ENCODE measurements around the gene CHIT1. TPM values are rescaled to one million over a fixed set of nuclear protein-coding genes. Genes with fewer than 3 reads are reported as not detected.

Gene CHIT1
- total and polyA plus RNA-seq, 9 of the 15 experiments (the other 6 are each of a cell fraction or from before 2014, with no cell fraction given) = not detected

DNA sequence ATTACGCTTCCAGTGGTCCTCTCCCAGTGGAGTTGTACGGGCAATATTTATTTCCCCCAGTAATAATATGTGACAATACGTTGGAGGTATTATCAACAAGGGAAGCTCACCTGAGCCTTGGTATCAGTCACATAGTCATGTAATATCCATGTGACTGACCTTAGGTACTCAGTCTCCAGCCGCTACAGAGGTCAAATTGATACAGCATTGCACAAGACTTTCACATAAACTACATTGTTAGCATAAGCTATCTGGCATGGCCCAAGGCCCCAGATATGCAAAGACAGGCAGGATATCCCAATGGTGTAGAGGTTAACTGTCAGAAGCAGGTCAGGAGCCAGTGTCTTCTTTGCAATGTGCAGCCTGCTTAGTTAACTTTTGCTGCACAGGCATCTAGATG is 15.3 kb upstream of the CHIT1 start:
- in situ Hi-C loops (cut with MboI) = no loop called here
- BruUV-seq (replicated peaks) = no TSS peak
- ATAC-seq (no peak), DNase-seq (ENCODE audit: extremely low read depth in 1 of 4, low spot score in 3 of 4) (no peak), FAIRE-seq (no peak)
- H2AFZ ChIP-seq (ENCODE audit: low read depth, low read length) = no peak overlapping the region
- H3K27me3 ChIP-seq (ENCODE audit: control insufficient read depth in 2 of 2, insufficient read depth in 2 of 2, low read length in 2 of 2) = peaks cover 0 to 4% of the 10 kb centered on the region in 2 experiments; a peak in 1 of 5 replicates
- H3K4me1 ChIP-seq (replicated peaks in 1 of 2; ENCODE audit: control insufficient read depth in 2 of 2, insufficient read depth in 2 of 2, low read length in 2 of 2) = no peaks in the 10 kb centered on the region
- H3K4me2 ChIP-seq (ENCODE audit: insufficient read depth, low read length) = no peak overlapping the region
- no peaks in the 10 kb centered on the region for H3K79me2 ChIP-seq (ENCODE audit: control insufficient read depth, insufficient read depth, low read length)
- no peaks in the 10 kb centered on the region for H4K20me1 ChIP-seq (replicated peaks; ENCODE audit: control insufficient read depth, insufficient read depth, low read length)
- H3K9me1 ChIP-seq (ENCODE audit: control insufficient read depth, insufficient read depth, low read length) = no peaks in the 10 kb centered on the region
- no peak overlapping the region for H3K4me3 ChIP-seq
- intact Hi-C loops (cut with micrococcal nuclease) = no loop called here
- H3K27ac ChIP-seq (ENCODE audit: extremely low read depth, low read depth, low read length) = no peak overlapping the region
- no peak overlapping the region for H3K9ac ChIP-seq (ENCODE audit: insufficient read depth in 1 of 2, low read depth in 2 of 2, low read length in 2 of 2)
- no peak for TF ChIP-seq FOXP1 (CRISPR knock-in tag; IDR thresholded peaks at IDR 0.05)
- TF ChIP-seq CBFB (CRISPR knock-in tag; IDR thresholded peaks at IDR 0.05) = no peak
- TF ChIP-seq SPI1 (IDR thresholded peaks at IDR 0.05; ENCODE audit: borderline replicate concordance, low read depth, low read length) = no peak
- TF ChIP-seq ETV5 (CRISPR knock-in tag; IDR thresholded peaks at IDR 0.05; ENCODE audit: low read depth) = no peak
- no peak for TF ChIP-seq ZNF133 (CRISPR knock-in tag; IDR thresholded peaks at IDR 0.05)
- TF ChIP-seq, protein P1, sequence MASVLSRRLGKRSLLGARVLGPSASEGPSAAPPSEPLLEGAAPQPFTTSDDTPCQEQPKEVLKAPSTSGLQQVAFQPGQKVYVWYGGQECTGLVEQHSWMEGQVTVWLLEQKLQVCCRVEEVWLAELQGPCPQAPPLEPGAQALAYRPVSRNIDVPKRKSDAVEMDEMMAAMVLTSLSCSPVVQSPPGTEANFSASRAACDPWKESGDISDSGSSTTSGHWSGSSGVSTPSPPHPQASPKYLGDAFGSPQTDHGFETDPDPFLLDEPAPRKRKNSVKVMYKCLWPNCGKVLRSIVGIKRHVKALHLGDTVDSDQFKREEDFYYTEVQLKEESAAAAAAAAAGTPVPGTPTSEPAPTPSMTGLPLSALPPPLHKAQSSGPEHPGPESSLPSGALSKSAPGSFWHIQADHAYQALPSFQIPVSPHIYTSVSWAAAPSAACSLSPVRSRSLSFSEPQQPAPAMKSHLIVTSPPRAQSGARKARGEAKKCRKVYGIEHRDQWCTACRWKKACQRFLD (CRISPR knock-in tag; IDR thresholded peaks at IDR 0.05) = no peak
- no peak for TF ChIP-seq CREM (IDR thresholded peaks at IDR 0.05; ENCODE audit: low read depth)
- no peak for TF ChIP-seq SRSF9 (IDR thresholded peaks at IDR 0.05; ENCODE audit: borderline replicate concordance, low read depth, low read length)
- WGBS (ENCODE audit: insufficient coverage, low coverage, missing lambda C conversion rate) = under 1% methylated on average over 4 of the region's 4 CpGs
- no peaks in the 10 kb centered on the region for H3K36me3 ChIP-seq (ENCODE audit: control insufficient read depth, insufficient read depth, low read length)
- POLR2A ChIA-PET = interaction anchor here (0.5 to 1.2 kb wide), 4 partner anchors 10 to 206 kb away, joined by 3 to 5 read pairs (median 3); no protein-coding TSS in a partner anchor
- H3K9me3 ChIP-seq (replicated peaks; ENCODE audit: control insufficient read depth, insufficient read depth, low read depth, low read length) = no peaks in the 10 kb centered on the region
- CTCF ChIA-PET (ENCODE audit: low intra/inter-chr PET ratio) = no interaction called here
